Germinal center (tissue), 1 donor: ENCODE data around the gene OPCML.
A peak's percentile ranks its signal among the peaks of the same experiment; 100 is the strongest.

Source experiments
- DNase-seq: peaks from one replicate; pipeline ENCODE4 v3.0.0; 2012; ENCODE audit warnings: mixed read lengths, low spot score

OPCML gene

DNA sequence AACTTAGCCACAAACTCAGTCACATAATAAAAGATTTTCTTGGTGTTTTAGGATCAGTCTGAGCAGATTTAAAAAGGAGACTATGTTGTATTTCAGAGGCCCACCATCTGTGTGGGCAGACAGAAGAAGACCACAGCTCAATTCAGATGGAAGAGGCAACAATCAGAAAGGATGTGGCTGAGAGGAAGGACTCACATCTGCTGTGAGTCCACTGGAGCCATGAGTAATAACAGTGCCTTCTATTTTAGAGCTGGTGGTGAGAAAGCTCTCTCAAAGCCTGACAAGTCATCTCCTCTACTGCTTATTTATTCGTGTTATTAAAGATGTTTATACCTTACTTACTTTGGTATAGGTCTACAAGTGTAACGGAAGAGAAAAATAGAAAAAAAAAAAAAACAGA is 357.2 kb downstream of the OPCML start:
- no peak for DNase-seq

DNA sequence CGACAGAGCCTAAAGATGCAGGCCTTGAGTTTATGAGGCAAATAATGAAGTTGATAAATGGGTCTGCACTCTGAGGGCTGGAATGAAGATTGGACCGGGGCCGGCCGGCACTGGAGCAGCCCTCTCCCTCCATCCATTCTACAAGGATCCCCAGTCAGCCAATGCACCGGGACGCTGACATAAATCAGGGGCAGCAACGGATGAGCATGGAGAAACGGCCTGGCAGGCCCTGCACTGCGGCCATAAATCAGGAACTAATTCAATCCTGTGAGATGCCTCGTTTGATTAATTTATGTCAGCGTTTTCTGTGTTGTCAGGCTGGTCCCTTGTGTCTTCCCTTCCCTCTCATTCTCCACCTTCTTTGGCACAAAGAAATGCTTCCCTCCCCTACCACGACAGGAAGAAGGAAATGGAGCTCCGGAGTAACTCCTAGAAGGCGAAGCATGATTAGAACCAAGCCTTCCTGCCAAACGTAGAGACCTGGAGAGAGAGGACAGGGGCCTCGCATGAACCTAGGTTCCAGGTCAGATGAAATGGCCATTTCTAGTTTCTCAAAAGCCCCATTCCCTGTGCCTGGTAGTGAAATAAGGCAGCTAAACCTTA is 358.4 kb downstream of the OPCML start:
- DNase-seq = no peak

DNA sequence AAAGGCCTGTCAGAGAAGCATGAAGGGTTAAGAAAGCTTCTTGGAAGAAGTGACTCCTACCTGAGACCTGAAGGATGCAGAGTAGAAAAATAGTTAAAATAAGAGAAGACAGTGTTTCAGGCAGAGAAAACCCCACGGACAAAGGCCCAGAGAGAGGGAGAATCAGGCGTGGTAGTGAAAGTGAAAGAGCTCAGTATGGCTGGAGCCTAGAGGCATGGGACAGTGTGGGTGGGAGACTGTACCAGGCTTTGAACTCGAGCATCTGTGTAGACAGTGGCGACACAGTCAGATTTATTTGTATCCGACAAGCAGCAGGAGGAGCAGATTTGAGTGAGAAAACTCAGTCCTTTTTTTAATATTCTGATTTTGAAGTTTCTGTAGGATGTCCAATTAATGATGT is 360.0 kb downstream of the OPCML start:
- DNase-seq = no peak

DNA sequence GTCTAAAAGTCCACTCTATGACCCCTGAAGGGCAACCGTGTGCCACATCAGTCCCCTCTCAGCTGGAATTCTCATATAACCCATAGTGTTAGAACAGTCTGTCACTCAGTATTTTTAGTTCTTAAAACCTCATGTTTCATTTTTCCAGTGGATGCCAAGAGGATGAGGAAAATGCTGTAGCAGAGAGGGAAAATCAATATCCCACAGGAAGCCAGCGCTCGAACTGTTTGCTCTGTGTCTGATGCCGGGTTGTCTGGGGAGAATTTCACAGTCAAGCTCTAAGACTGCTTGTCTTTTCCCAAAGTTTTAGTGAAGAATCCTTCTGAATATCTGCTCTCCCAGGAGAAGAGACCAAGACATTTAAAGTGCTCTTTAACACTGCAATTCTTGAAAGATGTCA is 360.9 kb downstream of the OPCML start:
- no peak for DNase-seq

DNA sequence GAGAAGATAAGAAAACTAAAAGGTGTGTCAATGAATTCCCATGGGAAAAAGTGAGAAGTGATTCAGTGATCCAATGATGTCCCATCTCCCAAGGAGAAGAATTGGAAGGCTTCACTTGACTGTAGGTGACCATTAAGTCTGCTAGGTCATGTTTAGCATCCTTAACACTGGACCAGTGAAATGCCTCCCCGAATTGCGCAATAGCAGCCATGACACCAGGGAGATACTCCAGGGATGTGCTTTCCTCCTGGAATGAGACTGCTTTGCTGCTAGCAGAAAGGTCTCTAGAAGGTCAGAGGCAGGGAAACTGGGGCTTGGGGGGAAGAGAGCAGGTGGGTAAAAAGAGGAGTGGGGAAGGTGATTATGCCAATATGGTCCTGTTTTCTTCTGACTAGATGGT is 364.3 kb downstream of the OPCML start:
- no peak for DNase-seq

DNA sequence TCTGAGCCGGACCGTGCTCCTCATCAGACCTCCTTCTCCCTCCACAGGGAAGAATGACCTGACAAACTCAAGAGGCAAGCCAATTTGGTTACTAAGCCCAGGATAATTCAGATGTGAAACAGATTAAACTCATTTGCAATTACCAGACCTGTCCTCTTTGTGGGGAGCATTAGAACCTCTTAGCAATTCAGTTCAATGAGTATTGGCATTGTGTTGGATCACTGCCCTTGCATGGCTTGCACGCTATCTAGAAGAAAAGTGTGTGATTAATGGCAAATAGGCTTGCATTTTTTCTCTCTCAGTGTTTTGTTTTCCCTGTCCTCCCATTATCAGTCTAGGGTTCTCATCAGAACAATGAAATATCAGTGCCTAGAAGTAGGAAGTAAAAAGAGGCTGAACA is 365.6 kb downstream of the OPCML start:
- no peak for DNase-seq

DNA sequence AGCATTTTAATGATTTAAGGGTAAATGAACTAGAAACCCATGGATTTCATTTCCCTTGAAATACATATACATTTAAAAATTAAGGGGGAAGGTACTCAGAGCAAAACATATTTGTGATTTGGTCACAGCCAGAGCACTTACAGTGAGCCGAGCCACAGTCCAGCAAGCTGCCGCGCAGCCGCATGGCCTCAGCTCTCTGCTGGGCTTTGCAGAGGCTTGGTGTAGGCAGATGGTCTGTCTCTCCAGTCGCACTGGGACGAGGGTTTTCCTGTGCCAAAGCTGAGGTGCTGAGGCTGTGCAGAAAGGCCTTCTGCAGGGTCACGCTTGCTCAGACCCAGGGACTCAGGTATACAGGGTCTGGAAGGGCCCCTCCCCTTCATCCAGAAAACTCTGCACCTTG is 367.3 kb downstream of the OPCML start:
- DNase-seq = no peak

DNA sequence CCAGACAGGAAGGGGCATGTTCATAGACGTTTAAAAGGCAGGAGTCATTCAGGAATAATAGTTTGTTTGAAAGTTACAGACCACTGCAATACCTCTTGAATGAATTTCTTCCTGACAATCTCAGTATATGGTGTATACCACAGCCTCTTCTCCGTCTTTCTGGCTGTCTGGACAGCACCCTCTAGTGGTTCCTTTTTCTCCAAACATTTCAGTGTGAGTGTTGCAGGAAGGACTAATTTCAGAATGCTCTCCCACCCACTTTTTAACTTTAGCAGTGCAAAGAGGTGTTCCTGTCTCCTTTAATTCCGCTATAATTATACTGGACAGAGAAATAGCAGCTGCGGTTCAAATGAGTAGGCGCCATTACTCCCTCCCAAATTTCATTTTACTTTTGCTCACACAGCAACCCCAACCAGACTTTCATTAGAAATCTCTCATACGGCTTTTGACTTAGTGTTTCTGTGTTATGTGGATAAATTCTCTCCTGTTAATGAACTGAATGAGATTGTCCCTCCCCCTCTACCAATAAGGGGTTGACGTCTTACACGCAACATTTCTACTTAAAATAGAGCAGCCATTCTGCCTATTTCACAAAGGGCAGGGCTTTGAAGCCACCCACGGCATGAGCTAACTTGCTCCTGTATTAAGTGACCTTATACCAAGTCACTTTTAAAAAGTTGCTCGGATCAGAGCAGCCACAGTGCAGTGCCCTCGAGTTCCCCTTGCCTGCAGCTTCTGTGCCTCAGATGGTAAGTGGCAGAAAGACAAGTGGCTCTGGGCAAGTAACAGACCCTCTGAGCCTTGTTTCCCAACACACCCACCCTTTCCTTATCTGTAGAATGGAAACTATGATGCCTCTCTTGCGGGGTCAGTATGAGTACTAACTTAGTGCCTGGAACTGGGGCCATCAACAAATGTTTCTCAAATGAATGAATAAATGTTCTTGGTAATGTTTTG is 368.6 kb downstream of the OPCML start:
- DNase-seq = peak; percentile 12

DNA sequence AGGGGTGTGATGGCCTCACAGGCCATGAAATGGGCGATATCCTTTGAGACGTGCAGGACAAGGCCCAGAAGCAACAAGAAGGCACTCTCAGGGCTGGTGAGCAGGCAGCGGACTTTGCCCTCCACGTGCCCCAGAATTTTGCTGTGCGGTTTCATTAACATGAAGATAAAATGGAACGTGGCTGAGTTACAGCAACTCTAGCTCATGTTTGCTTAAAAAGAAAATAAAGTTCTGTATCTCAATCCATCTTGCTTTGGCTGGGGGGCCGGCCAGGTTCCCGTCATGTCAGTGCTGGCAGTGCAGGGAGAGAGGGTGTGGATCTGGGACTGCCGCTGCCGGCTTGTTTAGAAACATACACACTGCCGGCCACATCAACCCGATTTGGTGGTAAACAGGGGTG is 370.1 kb downstream of the OPCML start:
- no peak for DNase-seq

DNA sequence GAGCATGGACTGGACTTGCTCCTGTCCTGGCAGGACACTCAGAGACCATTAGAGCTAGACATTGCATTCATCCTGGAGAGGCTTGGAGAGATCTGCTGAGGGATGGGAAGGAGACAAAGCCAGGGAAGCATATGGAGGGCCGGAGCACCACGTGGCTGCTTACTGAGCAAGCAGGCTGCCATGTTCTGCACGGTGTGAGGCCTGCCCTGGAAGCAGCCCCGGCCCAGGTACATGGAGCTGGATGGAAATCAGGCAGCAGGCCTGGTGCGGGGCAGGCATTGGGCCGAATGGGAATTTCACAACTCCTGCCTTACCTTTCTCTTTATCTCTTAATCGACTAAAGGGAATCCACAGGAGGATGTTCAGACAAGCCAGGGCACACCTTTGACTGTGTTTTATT is 371.5 kb downstream of the OPCML start:
- no peak for DNase-seq

DNA sequence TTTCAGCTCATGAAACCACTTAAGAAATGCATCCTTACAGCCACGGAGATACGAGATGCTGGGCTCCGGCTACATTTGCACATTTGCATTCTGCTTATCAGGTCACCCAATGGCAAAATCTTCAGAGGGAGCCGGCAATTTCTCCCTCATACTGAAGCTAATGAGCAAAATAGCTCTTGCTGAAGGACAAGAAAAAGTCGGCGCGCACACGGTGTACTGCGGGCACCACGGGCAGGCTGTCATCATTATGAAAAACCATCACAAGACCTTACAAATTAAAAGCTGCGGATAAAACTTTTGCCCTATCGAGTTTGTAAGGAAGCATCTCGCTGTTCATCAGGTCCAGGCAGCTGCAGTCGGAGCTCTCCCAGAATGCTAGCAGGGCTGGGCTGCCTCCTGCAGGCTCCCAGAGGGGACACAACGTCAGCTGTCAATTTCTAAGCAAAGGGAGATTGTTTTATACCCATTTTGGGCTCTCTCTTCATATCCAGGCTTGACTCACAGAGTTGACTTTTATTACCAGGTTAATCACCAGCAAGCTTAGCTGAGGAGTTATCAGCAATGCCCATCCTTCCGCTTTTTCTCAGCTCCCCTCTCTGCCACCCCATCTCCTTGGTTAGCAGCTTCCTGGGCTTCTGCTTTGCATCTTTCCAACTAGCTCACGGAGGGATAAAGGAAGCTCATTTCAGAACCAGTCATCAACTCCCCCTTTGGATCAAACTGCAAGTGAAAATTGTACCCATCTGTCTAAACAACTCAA is 375.1 kb downstream of the OPCML start:
- no peak for DNase-seq

DNA sequence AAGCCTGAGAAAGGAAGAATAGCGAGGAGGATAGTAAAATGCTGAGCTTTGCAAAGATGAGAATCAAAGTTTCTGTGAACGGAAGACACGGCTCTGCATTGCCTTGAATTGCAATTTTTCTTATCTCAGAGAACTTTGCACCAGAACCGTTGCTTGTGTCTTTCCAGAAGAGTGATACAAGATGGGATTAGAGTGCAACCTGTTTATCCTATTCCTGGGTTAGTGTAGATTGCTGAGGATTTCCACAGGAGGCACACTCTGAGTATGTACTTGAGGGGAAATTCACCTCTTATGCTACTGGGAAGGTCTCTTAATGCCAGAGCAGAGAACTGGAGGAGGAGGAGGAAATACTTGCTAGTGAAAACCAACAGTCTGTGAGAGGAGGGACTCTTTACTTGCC is 377.5 kb downstream of the OPCML start:
- DNase-seq = no peak

DNA sequence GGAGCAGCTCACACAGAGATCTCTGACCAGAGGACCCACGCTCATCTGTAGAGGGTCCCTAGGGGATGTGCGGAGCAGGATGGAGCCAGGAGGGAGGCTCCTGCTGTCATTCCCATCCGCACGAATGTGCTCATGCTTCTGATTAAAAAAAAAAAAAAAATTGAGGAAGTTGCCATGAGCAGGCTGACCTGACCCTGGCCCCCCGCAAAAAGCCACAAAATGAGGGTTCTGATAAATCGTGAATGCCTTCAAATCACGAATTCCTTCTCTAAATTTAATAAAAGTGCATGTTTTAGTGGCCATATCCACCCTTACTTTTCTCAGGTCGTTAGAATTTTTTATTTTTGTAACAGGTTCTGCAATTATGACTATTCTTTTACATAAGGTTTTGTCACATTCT is 378.2 kb downstream of the OPCML start:
- no peak for DNase-seq

DNA sequence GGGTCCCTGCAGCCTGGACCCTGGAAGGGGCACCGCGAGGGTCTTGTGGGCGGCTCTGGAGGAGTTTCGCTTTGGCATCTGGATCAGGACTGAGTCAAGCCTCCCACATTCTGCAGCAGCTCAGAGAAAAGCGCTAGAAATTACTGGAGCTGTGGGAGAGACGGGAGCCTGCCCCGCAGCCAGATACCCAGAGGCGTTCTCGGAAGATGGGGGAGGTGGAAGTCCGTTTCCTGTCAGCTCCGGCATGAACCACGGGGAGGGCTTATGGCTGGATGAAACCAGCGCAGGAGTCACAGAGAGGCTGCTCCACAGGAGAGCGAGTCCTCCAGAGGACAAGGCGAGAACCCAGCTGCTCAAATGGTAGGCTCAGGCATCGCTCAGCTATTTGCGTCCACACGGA is 379.3 kb downstream of the OPCML start:
- DNase-seq = no peak

DNA sequence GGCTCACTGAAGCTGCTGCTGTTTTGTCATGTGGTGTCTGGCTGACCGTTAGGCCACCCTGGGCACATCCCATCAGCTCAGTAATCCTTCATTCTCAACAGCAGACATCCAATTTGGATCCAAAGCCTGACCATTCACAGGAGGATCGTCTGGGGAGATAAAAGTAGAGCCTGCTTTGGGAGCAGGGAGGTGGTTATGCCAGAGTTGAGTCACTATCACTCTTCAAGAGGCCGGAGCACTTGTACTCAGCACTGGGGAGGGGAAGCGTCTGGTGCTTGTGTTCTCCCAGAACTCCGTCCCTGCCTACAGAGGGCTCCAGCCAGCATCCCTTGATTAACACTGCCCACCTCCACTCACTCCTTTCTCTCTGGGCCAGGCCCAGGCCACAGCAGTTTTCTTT is 382.6 kb downstream of the OPCML start:
- DNase-seq = no peak

DNA sequence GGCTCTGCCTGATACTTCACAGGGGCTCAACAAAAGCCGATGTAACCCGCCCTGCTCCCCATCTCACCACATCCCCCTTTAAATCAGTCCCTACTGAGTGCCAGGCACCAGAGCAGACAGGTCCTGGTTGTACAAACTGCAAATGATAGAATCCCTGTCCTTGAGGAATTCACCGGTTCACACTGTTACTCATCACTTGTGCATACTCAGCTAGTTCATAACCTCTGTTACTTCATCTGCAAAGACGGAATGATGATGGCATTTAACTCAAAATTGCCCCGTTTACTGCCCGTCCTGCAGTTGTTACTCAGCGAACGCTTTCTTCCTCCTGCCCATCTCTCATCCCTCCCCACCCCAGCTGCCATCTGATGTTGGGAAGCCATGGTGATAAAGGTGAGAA is 384.7 kb downstream of the OPCML start:
- no peak for DNase-seq

DNA sequence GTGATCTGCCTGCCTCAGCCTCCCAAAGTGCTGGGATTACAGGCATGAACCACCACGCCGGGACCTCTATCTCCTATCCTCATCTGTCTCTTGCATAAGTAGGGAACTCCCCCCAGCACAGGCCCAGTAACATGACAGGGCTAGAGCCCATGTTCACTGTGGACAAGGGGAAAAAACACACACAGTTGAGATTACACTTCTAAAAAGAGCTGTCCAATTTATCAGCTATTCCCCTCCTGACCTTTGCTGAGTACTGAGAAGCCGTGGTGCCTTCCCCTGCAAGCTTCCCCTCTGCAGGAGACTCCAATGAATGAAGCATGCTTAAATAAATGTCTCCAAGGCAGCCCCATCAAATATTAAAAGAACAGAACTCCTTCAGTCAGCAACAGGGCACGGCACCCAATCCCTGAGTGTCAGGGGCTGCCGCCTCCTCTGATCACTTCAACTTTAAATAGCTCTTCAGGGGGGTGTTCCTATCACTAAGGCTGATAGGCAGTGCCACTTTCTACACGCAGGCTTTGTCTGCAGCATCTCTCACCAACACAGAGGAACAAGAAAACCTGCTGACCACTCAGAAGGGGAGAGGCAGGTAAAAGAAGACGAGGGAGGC is 385.5 kb downstream of the OPCML start:
- DNase-seq = no peak

DNA sequence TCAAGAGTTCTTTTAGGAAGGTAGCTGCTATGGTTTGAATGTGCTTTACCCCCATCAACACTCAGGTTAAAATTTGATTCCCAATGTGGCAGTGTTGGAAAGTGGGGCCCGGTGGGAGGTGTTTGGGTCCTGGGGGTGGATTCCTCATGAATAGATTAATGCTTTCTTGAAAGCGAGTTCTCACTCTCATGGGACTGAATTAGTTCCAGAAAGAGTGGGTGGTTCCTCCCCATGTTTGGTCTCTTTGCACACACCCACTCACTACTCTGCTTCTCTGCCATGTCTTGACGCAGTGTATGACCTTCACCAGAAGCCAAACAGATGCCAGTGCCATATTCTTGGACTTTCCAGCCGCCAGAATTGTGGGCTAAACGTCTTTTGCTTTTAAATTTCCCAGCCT is 394.4 kb downstream of the OPCML start:
- no peak for DNase-seq

DNA sequence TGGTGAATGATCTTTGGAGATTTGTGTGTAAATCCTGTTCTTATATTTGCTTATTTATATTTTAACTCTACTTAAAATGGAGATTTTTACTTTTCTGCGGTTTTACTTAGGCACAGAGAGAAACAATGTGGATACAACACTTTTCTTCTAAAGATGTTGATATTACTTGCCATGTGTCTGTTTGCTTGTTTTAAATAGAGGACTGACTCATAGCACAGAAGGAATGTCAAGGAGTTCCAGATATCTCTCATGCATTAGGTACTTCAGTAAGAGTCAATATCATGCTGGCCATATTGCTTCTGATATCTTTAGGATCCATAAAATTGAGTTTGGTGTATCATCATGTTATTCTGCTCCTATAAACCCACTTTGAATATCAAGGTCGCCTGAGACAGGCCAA is 395.0 kb downstream of the OPCML start:
- no peak for DNase-seq

DNA sequence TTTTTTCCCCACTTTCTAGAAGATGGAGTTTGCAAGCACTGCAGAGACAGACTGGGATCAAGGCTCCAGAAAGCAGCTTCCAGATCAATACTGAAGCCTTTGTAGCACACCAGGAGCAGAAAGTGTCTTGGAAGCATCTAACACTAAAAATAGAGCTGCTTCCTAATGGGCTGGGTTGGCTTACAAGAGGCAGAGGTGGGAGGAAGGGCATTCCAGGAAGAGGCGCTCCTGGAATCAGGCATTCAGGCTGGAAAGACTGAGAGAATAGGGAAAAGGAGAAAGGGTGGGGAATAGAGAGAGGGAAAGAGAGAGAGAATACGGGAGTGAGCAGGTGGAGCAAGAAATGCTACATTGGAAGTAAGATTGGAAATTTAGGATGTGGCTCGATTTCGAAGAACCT is 395.9 kb downstream of the OPCML start:
- DNase-seq = no peak

DNA sequence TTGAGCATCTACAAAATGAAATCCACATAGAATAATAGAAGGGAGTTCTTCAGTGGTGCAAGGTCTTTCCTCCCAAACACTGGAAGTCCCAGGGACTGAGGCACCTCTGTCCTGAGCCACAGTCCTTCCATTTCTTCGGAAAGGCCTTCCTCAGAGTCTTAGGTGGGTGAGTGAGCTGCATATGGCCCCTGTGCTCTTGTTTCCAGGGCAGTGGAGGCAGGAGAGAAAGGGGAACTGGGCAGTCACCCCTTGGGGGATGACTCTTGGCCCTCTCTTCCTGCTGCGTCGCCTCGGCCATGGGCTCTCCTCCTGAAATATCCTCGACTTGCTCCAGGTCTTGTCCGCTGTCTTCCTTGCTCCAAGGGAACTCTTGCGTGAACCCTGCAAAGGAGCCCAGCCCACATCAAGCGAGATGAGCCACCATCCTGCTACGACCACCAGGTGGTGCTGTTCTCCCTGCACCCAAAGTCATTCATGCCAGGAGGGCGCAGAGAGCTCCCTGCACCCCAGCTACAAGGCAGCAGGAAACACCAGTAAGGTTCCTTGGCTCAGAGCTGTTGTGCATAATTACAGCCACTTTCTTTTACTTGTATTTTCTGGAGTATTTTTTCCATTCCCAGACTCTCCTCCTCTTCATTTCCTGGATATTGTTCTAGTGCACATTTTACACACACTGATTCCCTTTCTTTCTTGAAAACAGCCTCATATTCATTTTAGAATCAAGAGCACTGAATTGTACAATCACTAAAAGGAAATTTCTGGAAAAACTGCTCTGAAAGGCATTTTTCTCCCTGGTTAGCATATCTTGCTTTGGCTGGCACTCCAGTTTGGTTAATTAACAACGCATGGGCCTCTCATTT is 397.8 kb downstream of the OPCML start:
- DNase-seq = peak; percentile 59

DNA sequence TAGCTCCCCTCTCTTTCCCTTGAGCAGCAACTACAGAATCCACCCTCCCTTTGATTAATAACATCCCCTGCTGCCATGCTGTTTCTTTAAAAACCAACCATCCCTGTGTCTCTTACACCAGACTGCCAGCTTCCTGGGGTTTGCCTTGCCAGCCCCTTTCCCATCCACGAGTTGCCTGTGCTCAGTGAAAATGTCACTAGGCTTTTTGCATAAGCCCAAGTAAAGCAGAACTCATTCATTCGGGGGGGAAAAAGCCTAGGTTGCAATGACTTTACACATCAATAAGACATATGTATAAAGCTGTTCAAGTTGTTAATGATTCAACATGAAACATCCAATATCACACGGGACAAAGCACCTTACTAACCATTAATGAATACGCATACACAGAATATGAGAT is 398.7 kb downstream of the OPCML start:
- DNase-seq = no peak
